ENCODE measurements around the gene NPIPB9. TPM values are rescaled to one million over a fixed set of nuclear protein-coding genes. Genes with fewer than 3 reads are reported as not detected.
"Not testable (repeated sequence)": the region's sequence is repeated elsewhere in the genome, so short reads cannot be mapped to it uniquely, and the experiment has no call there.

Gene NPIPB9
- total RNA-seq, 1 donor from 2014 or later, result 0.19 TPM

GRCh38 chr16:28820016-28820415, 68.4 kb downstream of the NPIPB9 start:
- DNase-seq (no peak), ATAC-seq (ENCODE audit: poor library complexity) (no peak)
- intact Hi-C loops (cut with DNase I), result no loop called here

- DNase-seq; intact Hi-C loops (cut with DNase I); ATAC-seq (ENCODE audit: poor library complexity): not testable (repeated sequence)
Observed at GRCh38 chr16:28820546-28820945, 69.0 kb downstream of the NPIPB9 start.

- ATAC-seq (ENCODE audit: poor library complexity) (no peak), DNase-seq (no peak)
- intact Hi-C loops (cut with DNase I), result no loop called here
Observed at GRCh38 chr16:28821874-28822519, 70.4 kb downstream of the NPIPB9 start.

Small RNAs within 50 kb of the gene (microRNA-seq; reads per million reads assigned to microRNA genes)
- not detected for gene MIR6862-2

Other genes starting within 250 kb of the NPIPB9 start
- not detected for gene IL27, start 245.0 kb upstream of the NPIPB9 start, total RNA-seq
- gene NUPR1, start 212.8 kb upstream of the NPIPB9 start, total RNA-seq, result 47.3 TPM
- gene SGF29, start 197.9 kb upstream of the NPIPB9 start, total RNA-seq, result 13.2 TPM
- 1.0 TPM for gene SULT1A2, start 154.7 kb upstream of the NPIPB9 start, total RNA-seq
- gene SULT1A1, start 141.7 kb upstream of the NPIPB9 start, total RNA-seq, result 13.1 TPM
- not detected for gene NPIPB8, start 113.7 kb upstream of the NPIPB9 start, total RNA-seq
- 378 TPM for gene EIF3C, start 40.3 kb upstream of the NPIPB9 start, total RNA-seq
- gene ATXN2L, start 71.2 kb downstream of the NPIPB9 start, total RNA-seq, result 43.9 TPM
- gene TUFM, start 94.6 kb downstream of the NPIPB9 start, total RNA-seq, result 253 TPM
- 40.2 TPM for gene SH2B1, start 112.1 kb downstream of the NPIPB9 start, total RNA-seq
- not detected for gene ATP2A1, start 126.7 kb downstream of the NPIPB9 start, total RNA-seq
- 18.2 TPM for gene RABEP2, start 173.5 kb downstream of the NPIPB9 start, total RNA-seq
- not detected for gene CD19, start 180.2 kb downstream of the NPIPB9 start, total RNA-seq
- 15.8 TPM for gene NFATC2IP, start 199.2 kb downstream of the NPIPB9 start, total RNA-seq
- 15.3 TPM for gene SPNS1, start 223.0 kb downstream of the NPIPB9 start, total RNA-seq
- 2.4 TPM for gene LAT, start 233.3 kb downstream of the NPIPB9 start, total RNA-seq

All from Right ventricle myocardium superior (tissue), 1 donor.